Testis (tissue), 2 donors: ENCODE results near the gene CHPF.

Source experiments
- POLR2A ChIP-seq: fragments of 450-650 bp; IDR thresholded peaks from one replicate; pipeline ENCODE4 v1.6.1; 2017; ENCODE audit warnings: antibody characterized with exemption, mild to moderate bottlenecking, moderate library complexity
- TF ChIP-seq, protein P1 (sequence below), 3 experiments: fragments of 450-650 bp in 2 of 3; fragments of 200-600 bp in 1 of 3; sonication (generic) in 1 of 3; IDR thresholded peaks; one replicate each; pipeline ENCODE4 v1.5.1; 2016 to 2019; ENCODE audit warnings: antibody characterized with exemption in 3 of 3, mild to moderate bottlenecking in 2 of 3, moderate library complexity in 1 of 3

- TF ChIP-seq, protein P1, sequence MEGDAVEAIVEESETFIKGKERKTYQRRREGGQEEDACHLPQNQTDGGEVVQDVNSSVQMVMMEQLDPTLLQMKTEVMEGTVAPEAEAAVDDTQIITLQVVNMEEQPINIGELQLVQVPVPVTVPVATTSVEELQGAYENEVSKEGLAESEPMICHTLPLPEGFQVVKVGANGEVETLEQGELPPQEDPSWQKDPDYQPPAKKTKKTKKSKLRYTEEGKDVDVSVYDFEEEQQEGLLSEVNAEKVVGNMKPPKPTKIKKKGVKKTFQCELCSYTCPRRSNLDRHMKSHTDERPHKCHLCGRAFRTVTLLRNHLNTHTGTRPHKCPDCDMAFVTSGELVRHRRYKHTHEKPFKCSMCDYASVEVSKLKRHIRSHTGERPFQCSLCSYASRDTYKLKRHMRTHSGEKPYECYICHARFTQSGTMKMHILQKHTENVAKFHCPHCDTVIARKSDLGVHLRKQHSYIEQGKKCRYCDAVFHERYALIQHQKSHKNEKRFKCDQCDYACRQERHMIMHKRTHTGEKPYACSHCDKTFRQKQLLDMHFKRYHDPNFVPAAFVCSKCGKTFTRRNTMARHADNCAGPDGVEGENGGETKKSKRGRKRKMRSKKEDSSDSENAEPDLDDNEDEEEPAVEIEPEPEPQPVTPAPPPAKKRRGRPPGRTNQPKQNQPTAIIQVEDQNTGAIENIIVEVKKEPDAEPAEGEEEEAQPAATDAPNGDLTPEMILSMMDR (IDR thresholded peaks at IDR 0.05): no peak
- no peak for TF ChIP-seq POLR2A
These were observed 17.9 kb downstream of the CHPF start for GRCh38 chr2:219525533-219526232.
